ENCODE results near the gene USP15.
A peak's percentile ranks its signal among the peaks of the same experiment; 100 is the strongest.

Gene USP15

GRCh38 chr12:62259993-62260732 is at the start of gene USP15:
TSS of gene USP15 (plus strand) at chr12:62260404. CDS start at chr12:62260415, 11 bp downstream.
- peak; percentile 97 for DNase-seq

- DNase-seq: peak; percentile 87
Measured at GRCh38 chr12:62210422-62210821, 49.8 kb upstream of the USP15 start.

- peak; percentile 92 for DNase-seq
Measured at GRCh38 chr12:62211510-62211909, 48.7 kb upstream of the USP15 start.

- peak; percentile 74 for DNase-seq
Measured at GRCh38 chr12:62214846-62215245, 45.4 kb upstream of the USP15 start.

- peak; percentile 61 for DNase-seq
Measured at GRCh38 chr12:62215506-62215905, 44.7 kb upstream of the USP15 start.

GRCh38 chr12:62217466-62218194 is 42.6 kb upstream of the USP15 start:
- DNase-seq: no peak

GRCh38 chr12:62221107-62221506 is 39.1 kb upstream of the USP15 start:
- DNase-seq: no peak

- no peak for DNase-seq
Measured at GRCh38 chr12:62224601-62225000, 35.6 kb upstream of the USP15 start.

GRCh38 chr12:62227091-62227490 is 33.1 kb upstream of the USP15 start:
- DNase-seq: no peak

GRCh38 chr12:62230652-62231051 is 29.6 kb upstream of the USP15 start:
- DNase-seq: no peak

- no peak for DNase-seq
Measured at GRCh38 chr12:62232143-62232729, 28.0 kb upstream of the USP15 start.

GRCh38 chr12:62233805-62234204 is 26.4 kb upstream of the USP15 start:
- peak; percentile 64 for DNase-seq

GRCh38 chr12:62239571-62239970 is 20.6 kb upstream of the USP15 start:
- DNase-seq: no peak

- DNase-seq: no peak
Measured at GRCh38 chr12:62247281-62248045, 12.7 kb upstream of the USP15 start.

GRCh38 chr12:62248873-62249272 is 11.3 kb upstream of the USP15 start:
- DNase-seq: peak; percentile 98

GRCh38 chr12:62249419-62249818 is 10.8 kb upstream of the USP15 start:
- DNase-seq: no peak

- peak; percentile 98 for DNase-seq
Measured at GRCh38 chr12:62250671-62251608, 9.3 kb upstream of the USP15 start.

- DNase-seq: no peak
Measured at GRCh38 chr12:62251609-62251958, 8.6 kb upstream of the USP15 start.

- DNase-seq: no peak
Measured at GRCh38 chr12:62252576-62252975, 7.6 kb upstream of the USP15 start.

GRCh38 chr12:62254967-62255366 is 5.2 kb upstream of the USP15 start:
- no peak for DNase-seq

- DNase-seq: no peak
Measured at GRCh38 chr12:62256408-62257096, 3.7 kb upstream of the USP15 start.

GRCh38 chr12:62258231-62258630 is 2.0 kb upstream of the USP15 start:
- no peak for DNase-seq

Data from hematopoietic multipotent progenitor cell treated with erythropoietin and hydrocortisone succinate and interleukin-3 and kit ligand, for 6 days (in vitro differentiated cells).